Sciatic nerve (tissue), 2 donors: ENCODE results near the gene ITGB8. TPM values are rescaled to one million over a fixed set of nuclear protein-coding genes. Genes with fewer than 3 reads are reported as not detected.
A peak's percentile ranks its signal among the peaks of the same experiment; 100 is the strongest.

Experiments used
- ATAC-seq: fragments of 200-7000 bp; cut with Tn5 transposase; one replicate; pipeline ENCODE4 v1.9.1; 2020; ENCODE audit warnings: mild to moderate bottlenecking, moderate library complexity
- DNase-seq: peaks from one replicate; pipeline ENCODE4 v3.0.0-alpha.2; 2020; ENCODE audit warnings: low spot score
- intact Hi-C: fragments of 100-400 bp; cut with DNase I; formaldehyde crosslinking; loops from one replicate; pipeline ENCODE4 v1.14.2; 2022
- total RNA-seq: library from RNA; stranded (reverse); fragmentation: NEBNext Ultra II Directional; extraction: Animal tissue kit (Norgen Biotek cat#: 25700); gene quantifications from one replicate; pipeline ENCODE4 v1.2.1, GENCODE V29; 2021
- donor health status: DM: no; HTN: no; CAD: no.
- donor health status: DM: no; HTN: no; CAD: no.

Gene ITGB8
- total RNA-seq, 1 donor from 2014 or later = 207 TPM

DNA sequence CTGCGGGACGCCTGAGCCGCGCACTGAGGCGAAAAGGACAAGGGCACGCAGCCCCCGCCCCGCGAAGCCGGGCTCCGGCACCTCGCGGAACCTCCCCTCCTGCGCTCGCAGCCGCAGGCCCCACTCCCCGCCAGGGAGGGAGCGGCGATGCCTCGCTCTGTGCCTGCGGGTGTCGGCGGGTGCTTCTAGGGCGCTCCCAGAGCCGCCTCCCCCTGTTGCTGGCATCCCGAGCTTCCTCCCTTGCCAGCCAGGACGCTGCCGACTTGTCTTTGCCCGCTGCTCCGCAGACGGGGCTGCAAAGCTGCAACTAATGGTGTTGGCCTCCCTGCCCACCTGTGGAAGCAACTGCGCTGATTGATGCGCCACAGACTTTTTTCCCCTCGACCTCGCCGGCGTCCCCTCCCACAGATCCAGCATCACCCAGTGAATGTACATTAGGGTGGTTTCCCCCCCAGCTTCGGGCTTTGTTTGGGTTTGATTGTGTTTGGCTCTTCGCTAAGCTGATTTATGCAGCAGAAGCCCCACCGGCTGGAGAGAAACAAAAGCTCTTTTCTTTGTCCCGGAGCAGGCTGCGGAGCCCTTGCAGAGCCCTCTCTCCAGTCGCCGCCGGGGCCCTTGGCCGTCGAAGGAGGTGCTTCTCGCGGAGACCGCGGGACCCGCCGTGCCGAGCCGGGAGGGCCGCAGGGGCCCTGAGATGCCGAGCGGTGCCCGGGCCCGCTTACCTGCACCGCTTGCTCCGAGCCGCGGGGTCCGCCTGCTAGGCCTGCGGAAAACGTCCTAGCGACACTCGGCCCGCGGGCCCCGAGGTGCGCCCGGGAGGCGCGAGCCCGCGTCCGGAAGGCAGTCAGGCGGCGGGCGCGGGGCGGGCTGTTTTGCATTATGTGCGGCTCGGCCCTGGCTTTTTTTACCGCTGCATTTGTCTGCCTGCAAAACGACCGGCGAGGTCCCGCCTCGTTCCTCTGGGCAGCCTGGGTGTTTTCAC, 519 bp downstream of the ITGB8 start:
- intact Hi-C loops = no loop called here
- DNase-seq (peak; percentile 70), ATAC-seq (peak; percentile 53)

DNA sequence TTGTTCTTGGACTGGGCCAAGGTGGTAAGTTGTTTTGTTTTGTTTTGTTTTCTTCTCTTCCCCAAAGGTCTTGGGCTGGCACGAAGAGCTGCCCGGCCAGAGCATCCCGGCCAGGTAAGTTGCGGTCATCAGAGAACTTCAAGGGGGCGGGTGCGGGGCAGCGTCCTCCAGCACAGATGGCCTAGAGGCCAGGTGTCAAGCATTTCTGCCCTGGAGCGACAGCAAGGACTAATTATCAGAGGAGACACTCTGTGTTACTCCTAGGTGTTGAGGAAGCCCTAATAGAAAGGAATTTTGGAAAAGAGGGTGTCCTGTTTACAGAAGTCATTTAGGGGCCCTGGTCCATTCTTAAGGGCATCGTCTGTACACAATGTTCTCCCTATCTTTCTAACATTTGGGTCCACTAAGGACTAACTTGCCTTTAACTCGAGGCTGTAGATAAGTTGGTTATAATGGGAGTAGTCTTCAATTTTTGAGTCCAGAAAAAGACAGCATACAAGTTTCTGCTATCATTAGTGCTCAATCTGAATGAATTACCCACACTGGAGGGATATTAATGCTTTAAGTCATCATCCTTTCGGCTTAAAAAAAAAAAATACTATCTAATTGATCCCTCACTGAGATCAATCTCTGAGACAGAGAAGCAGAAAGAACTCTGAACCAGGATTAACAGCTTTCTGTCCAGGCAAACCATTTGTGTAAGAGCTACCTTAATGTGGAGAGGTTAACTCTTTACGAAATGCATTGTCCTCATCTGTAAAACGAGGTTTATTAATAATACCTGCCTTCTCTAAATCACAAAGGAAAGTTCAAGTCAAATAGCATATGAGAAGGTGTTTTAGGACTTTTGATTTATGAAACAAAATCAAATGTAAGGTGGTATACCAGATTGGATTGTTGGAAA, 1.5 kb downstream of the ITGB8 start:
- intact Hi-C loops = no loop called here
- ATAC-seq (no peak), DNase-seq (no peak)

DNA sequence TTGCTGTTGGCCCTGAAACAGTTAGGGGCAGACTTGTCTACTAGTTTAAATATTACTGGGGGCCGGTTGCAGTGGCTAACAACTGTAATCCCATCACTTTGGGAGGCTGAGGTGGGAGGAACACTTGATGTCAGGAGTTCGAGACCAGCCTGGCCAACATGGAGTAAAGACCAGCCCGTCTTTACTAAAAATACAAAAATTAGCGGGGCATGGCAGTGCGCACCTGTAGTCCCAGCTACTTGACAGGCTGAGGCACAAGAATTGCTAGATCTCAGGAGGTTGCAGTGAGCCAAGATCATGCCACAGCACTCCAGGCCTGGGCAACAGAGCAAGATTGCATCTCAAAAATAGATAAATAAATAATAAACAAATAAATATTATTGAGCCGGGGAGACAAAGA, 7.6 kb downstream of the ITGB8 start:
- intact Hi-C loops = no loop called here
- DNase-seq (no peak), ATAC-seq (no peak)

DNA sequence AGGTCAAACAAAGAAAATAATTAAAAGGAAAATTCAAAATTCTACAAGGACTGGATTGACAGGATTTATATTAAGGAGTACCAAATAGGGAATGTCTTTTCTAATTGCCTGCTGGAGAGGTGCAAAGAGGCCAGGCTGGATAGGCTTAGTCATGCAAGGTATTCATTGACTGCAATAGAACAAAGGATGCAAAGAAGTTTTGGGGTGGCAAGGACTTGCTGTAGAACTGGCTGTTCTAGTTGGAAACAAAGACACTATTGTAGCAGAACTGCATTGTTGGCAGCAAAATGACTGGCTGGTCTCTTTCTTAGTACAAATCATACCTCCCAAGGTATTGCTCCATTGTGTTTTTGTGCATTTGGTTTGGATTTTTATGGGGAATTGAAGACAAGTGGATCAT, 10.1 kb downstream of the ITGB8 start:
- DNase-seq (no peak), ATAC-seq (peak; percentile 78)
- intact Hi-C loops = no loop called here

DNA sequence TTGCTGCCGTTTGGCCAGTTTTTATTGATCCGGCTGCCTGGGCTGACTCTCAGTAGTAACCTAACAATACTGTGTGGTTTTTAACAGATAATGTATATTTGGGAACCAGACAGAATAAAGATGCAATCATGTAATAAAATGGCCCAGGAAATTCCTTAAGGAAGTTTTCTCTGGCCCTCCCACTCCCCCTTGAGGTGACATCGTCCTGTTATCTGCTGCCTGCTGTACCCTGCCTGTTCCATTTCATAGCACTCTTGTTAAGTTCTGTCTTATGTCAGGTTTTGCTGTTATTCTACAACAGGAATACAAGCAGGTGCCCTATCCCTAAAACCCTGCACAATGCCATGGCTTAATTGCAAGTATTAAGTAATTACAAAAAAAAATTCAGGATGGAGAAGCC, 12.5 kb downstream of the ITGB8 start:
- no peak for ATAC-seq
- intact Hi-C loops = no loop called here

DNA sequence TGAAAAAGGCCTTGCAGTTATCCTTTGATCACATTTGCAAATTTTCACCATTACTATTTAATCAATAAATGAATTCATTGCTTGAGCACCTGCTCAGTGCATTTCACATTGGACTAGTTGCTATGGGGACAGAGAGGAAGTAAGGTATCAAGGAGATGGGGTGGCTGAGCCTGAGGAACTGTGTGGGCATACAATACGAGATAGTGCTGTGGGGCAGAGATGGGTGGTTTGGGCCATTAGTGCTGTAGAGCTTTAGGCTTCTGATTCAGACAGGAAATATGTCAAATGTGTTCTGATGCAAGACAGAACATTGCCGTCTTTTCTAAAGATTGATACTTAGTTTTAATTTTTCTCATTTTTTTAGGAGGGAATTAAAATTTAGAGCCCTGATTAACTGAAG, 13.2 kb downstream of the ITGB8 start:
- intact Hi-C loops = no loop called here
- ATAC-seq (no peak), DNase-seq (no peak)

More for the DNA sequence above, 12.5 kb downstream of the ITGB8 start:
- no peak for DNase-seq

DNA sequence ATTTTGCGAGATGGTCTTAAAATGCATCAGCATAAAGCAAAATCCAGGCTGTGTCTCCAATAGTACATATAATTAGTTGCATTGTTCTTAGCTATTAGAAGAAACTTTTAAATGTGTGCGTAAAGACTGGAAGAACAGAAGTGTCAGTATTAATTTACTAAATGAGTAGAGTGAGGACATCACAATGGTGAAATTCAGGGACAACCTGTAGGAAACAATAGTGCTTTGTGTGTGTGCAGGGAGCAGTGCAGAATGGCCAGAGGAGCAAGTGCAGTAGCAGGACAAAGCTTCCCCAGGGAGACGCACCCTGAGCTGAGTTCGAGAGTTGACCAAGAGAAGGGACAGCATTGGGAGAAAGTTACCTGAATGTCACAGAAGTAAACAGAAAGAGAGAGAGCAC, 13.7 kb downstream of the ITGB8 start:
- DNase-seq (no peak), ATAC-seq (no peak)
- intact Hi-C loops = no loop called here

DNA sequence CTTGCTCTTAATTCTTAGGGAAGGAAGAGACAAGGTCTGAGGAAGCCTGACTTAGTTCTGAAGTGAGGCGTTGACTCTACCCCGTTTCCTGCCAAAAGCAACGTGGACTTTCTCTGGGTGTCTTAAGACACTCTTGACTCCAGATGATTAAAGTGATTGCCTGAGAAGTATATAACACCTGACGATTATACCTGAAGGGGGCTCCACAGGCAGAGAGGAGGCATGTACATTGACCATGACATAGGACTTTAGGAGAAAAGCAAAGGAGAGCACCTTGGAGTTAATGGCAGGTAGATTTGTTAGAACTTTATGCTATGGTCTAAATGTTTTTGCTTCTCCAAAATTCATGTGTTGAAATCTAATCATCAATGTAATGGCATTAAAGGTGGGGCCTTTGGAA, 15.9 kb downstream of the ITGB8 start:
- intact Hi-C loops = no loop called here
- no peak for ATAC-seq

DNA sequence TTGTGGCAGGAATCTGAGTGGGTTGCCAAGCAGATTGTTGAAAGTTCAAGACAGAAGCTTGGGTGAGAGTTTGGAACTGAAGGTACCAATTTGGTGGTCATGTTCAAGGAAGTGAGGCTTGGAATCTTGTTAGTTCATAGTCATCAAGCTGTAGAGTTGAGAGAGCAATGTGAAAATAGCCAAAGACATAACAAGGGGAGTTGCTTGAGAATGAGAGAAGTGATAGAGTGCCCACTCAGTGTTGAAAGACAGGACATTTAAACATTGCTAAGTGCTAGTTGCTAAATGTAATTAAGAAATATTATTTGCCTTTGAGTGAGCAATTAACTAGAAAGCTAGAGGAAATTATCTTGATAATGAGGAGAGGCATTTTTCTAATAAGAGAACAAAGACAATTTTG, 17.0 kb downstream of the ITGB8 start:
- ATAC-seq = no peak
- intact Hi-C loops = no loop called here
- DNase-seq = no peak

More for the DNA sequence above, 15.9 kb downstream of the ITGB8 start:
- DNase-seq = no peak

DNA sequence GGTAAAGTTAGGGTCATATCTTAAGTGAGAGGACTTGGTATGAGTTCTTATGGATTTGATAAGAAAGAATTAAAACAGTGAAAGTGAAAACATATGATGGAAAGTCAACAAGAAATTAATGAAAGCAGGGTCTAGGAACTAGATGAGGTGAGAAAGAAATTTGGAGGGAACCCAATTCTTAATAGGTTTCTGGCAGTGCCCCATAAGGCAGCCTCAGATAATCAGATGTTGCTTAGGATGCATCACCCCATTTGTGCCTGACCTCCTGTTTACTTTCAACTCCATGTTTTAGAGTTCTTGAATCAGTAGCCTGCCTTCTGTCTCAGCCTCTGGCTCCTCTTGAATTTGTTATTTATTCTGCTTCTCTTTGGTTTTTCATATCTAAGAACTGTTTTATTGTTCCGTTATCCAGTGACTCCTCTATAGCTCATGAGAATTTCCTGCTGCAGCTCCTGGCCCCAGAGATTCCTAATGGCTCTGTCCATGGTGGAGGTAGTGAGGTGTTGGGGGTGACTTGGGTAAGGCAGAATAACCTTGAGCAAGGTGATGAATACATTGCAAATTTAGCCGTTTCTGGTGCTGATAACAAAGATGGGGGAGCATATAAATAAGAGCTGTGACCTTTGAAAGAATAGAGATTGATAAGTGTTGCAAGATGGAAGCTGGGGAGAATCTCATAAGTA, 17.6 kb downstream of the ITGB8 start:
- intact Hi-C loops = no loop called here

DNA sequence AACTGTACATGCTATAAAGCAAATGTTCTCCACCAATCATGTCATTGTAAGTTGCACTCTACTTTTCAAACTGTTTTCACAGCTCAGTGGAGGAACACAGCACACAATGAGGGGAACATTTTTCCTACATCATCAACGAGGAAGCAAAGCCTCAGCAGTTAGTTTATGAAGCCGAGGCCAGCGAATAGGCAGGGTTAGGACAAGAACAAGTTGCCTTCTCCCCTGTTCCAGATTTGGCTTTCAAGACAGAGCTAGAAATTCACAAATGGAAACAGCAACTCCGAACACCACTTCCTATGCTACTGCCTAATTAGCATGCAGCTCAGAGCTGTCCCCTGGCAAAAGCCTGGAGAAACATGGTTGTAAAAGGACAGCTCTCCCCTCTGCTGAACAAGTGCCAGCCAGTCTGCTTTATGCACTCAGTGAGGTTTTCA, 19.8 kb downstream of the ITGB8 start:
- DNase-seq (no peak), ATAC-seq (peak; percentile 71)
- intact Hi-C loops = no loop called here

More for the DNA sequence above, 17.6 kb downstream of the ITGB8 start:
- ATAC-seq (no peak), DNase-seq (no peak)

DNA sequence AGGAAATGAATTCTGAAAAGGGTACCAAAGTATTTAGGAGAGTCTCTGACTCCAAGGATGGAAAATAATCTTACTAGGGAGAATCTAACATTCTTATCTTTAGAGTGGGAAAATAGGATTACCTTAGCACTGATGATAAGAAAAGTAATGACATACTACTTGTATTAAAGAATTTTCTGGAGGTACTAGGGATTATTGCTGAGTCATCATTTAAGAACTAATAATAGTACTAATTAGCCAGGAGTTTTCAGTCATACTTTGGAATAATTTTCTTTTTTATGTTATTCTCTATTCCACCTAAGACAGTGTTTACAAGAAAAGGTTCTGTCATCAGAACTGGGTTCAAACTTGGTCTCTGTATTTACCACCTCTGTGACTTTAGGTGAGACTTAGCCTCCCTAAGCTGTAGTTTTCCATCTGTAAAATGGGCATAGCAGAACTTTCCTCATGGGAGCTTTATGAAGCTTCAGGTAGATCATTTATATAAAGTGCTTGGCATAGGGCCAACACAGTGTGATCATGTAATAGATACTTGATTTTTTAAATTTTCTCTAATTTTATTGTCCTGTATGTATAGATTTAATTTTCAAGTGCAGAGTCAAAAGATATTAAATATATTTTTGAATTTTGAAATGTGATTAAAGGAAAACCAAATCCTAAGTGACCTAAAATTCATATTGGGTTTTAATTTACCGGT, 20.4 kb downstream of the ITGB8 start:
- ATAC-seq (no peak), DNase-seq (no peak)
- intact Hi-C loops = no loop called here

DNA sequence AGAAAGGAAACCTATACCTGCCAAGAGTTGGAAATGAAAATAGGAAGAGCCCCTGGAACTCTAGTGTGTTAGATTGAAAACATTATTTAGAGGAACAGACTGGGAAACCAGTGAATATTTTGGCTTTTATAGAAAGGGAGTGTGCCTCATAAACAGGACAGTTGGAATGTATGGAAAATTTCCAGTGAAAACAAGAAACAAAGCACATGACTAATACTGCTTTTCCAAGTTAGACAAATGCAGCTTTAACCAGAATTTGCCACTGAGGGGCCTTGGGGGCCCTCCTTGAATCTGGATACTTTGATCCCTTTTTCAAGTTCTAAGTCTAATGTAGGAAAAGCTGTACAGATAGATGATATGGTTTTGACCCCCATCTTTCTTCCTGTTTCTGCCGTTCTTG, 21.2 kb downstream of the ITGB8 start:
- peak; percentile 77 for ATAC-seq
- intact Hi-C loops = no loop called here
- no peak for DNase-seq

DNA sequence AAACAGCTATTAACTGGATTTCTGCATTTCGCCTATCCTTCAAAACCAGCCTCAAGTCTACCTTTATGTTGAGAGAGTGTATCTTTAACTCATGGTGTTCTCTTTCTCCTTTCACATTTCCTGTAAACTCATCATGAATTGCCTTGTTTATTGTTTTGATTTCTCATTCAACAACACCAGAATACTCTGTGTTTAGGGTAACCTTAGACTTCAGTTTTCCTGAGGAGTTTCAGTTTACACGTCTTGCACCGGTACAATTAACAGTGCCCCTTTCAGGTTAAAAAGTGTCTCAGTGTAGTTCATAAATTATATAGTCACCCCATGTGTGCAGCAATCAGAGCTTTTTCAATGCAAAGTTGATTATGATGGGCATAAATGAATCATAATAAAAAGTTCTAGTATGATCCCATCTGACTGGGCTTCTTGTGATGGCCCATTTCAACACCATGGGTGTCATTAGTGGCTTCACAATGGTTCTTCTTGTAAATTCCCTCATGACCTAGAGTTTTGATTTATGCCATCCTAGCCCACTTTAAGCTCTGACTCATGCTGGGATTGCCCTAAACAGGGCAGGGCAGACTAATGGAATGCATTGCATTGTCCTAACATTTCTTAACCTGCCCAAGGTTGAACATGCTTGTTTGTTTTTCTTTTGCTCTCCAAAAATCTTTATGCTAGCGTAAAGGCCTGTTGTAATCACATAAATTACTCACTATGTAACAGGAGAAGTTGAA, 22.0 kb downstream of the ITGB8 start:
- no peak for ATAC-seq
- intact Hi-C loops = no loop called here
- no peak for DNase-seq

DNA sequence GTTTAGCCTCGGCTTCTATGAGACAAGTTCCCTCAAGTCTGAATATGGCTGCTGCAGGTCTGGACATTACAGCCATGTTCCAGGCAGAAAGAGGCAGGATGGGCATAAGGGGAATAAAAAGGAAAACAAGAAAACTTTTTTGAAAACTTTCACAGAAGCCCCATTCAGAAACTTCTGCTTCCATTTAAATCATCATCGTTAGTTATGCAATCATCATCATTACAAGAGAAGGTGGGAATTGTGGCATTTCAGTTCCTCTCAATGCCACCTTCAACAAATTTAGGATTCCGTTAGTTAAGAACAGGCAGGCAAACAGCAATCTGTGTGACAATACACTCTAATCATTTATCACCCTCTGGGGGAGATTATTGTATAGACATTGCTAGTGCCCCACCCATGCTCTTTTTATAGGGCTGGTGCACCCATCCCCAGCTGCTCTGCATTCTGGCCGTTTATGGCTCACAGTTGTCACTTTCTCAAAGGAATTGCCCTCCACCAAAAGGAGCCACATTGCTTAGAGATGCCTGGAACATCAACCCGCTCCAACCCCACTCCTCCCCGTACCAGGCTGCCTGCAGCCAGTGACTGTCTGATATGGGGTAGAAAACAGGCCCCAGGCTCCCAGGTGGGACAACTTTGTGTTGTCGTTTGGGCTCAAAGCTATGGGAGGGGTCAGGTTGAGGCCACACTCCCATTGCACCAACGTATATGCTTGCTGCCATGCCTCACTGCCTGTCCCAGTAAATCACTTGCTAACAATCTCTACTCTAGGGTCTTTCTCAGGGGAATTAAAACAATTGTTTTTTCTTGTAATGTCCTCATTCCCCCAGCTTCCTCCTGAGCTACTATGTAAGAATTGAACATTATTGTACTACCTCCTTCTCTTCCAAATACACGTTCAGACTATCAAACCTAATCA, 24.2 kb downstream of the ITGB8 start:
- DNase-seq = no peak
- intact Hi-C loops = no loop called here
- ATAC-seq = no peak

DNA sequence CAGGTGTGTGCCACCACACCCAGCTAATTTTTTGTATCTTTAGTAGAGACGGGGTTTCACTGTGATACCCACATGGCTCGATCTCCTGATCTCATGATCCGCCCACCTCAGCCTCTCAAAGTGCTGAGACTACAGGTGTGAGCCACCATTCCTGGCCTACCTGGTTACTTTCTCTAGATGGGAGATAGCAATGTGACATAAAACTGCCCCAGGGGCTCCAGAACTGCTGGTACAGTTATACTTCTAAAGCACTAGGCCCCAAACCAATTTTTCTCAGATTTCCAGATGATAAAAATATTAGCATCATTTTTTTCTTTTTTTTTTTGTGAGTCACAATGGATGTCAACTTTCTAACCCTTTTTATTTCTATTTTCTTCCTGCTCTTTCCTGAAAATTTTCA, 27.4 kb downstream of the ITGB8 start:
- intact Hi-C loops = no loop called here
- no peak for DNase-seq
- ATAC-seq = no peak

DNA sequence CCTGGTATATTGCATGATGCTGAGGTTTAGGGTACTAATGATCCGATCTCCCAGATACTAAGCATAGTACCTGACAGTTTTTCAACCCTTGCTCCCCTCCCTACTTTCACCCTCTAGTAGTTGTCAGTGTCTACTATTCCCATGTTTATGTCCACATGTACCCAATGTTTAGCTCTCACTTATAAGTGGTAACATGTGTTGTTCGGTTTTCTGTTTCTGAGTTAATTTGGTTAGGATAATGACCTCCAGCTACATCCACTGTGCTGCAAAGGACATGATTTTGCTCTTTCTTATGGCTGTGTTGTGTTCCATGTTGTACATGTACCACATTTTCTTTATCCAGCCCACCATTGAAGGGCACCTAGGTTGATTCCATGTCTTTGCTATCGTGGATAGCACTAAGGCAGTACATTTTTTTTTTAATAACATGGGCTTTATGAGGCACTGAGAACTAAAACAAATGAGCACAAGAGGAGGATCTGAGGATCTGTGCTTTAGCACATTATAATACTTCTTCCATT, 28.1 kb downstream of the ITGB8 start:
- intact Hi-C loops = no loop called here
- ATAC-seq = no peak
- no peak for DNase-seq
